ENCODE measurements around the gene KLHL17. TPM values are rescaled to one million over a fixed set of nuclear protein-coding genes. Genes with fewer than 3 reads are reported as not detected.

KLHL17 gene
- total RNA-seq, 5 donors from 2014 or later (not counting 1 experiment from before 2014, with no cell fraction given), result 17.5 to 45.3 (median 37.1) TPM

DNA sequence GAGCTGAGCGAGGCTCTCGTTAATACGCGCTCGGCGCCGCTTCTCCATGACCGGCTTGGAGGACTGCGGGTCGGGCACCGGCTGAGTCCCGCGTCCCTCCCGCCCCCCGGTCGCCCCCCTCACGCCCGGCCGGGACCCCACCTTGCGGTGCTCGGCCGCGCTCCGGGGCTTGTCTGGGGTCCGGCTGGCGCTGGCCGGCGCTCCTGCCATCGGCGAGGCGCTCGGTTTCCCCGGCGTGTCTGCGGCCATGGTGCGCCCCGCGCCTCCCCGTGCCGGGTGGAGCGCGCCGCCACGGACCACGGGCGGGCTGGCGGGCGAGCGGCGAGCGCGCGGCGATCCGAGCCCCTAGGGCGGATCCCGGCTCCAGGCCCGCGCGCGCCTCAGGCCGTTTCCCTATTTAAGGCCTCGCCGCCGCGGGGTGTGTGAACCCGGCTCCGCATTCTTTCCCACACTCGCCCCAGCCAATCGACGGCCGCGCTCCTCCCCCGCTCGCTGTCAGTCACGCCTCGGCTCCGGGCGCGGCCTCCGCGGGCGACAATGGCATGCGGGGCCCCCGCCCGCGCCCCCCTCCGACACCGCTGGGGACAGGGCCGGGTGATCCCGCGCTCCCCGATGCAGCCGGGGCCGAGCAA, 39.5 kb downstream of the KLHL17 start, which contains the start of gene HES4:
Gene HES4, minus strand, starts transcription at position 373 of the 632 bp plus-strand sequence. Its CDS starts 124 bp downstream, at position 249.
- Histone ChIP-seq H3K4me1 (ENCODE audit: control insufficient read depth in 1 of 2, extremely low read depth in 1 of 2, insufficient read depth in 2 of 2, low read length in 2 of 2) (peaks cover 9 to 60% of the 10 kb centered on the region in 2 experiments), H3K9me3 (no peaks in the 10 kb centered on the region), H3K27me3 (replicated peaks in 1 of 2; ENCODE audit: control insufficient read depth in 2 of 2, extremely low read depth in 1 of 2, insufficient read depth in 2 of 2, low read length in 1 of 2) (peaks cover 2 to 87% of the 10 kb centered on the region in 2 experiments), H3K27ac (ENCODE audit: low read length) (no peak within 1 kb of the TSS), H3K36me3 (ENCODE audit: control insufficient read depth in 2 of 2, extremely low read depth in 1 of 2, insufficient read depth in 1 of 2, low read length in 1 of 2) (no peaks in the 10 kb centered on the region), H3K4me3 (ENCODE audit: control insufficient read depth in 1 of 2, extremely low read depth in 1 of 2, low read length in 1 of 2) (peak within 1 kb of the TSS; percentile 46 to 62)
- H3K36me3 Mint-ChIP-seq, result no peaks in the 10 kb centered on the region
- peaks cover 2 to 36% of the 10 kb centered on the region in 2 donors for H3K27me3 Mint-ChIP-seq
- peak; percentile 47 to 67 (median 58) for ATAC-seq (replicated peaks in 1 of 4)
- ChIA-PET CTCF (no interaction called here), POLR2A (no interaction called here)
- under 1% methylated on average over 94 of the region's 95 CpGs for WGBS (ENCODE audit: insufficient coverage)
- H3K9me3 Mint-ChIP-seq, result no peaks in the 10 kb centered on the region
- peak in 29 of 35 experiments; percentile 41 to 77 (median 54) for DNase-seq
- H3K4me1 Mint-ChIP-seq, result peaks cover 11 to 21% (median 17%) of the 10 kb centered on the region in 3 donors
- H3K27ac Mint-ChIP-seq, result no peak within 1 kb of the TSS
- peak within 1 kb of the TSS; percentile 58 to 79 (median 72) for H3K4me3 Mint-ChIP-seq

DNA sequence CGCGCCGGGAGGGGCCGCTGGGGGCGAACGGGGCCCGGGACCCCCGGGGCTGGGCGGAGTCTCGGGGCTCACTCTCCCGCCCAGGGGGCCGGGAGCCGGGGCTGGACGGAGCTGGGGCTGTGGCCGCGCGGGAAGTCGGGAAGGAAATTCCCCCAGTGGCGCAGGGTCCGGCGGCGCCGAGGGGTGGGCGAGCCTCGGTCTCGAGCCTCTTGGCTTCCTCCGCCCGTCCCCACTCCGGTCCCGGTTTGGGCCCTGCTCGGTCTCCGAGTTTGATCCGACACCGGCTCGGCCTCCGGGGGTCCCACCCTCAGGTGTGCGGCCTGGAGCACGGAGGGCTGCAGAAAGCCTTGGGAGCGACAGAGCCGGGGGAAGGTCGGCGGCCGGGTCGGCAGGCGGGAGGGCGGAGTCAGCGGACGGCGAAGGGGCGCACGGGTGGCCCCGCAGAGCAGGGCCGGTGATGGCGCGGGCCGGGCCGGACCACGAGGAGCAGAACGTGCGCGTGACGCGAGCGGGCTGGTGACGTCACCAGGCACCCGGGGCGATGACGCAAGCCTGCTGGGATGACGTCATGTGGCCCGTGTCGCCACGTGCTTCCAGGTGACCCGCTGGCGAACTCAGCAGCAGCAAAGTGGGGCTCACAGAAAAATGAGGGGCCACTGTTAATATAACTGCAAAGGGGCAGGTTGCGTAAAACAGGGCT, 40.1 kb downstream of the KLHL17 start:
- Histone ChIP-seq H3K27ac (ENCODE audit: low read length) (no peak overlapping the region), H3K27me3 (replicated peaks in 1 of 2; ENCODE audit: control insufficient read depth in 2 of 2, extremely low read depth in 1 of 2, insufficient read depth in 2 of 2, low read length in 1 of 2) (peaks cover 2 to 87% of the 10 kb centered on the region in 2 experiments), H3K4me3 (ENCODE audit: control insufficient read depth in 1 of 2, extremely low read depth in 1 of 2, low read length in 1 of 2) (peak overlapping the region; percentile 46 to 62), H3K9me3 (no peaks in the 10 kb centered on the region), H3K36me3 (ENCODE audit: control insufficient read depth in 2 of 2, extremely low read depth in 1 of 2, insufficient read depth in 1 of 2, low read length in 1 of 2) (no peaks in the 10 kb centered on the region), H3K4me1 (ENCODE audit: control insufficient read depth in 1 of 2, extremely low read depth in 1 of 2, insufficient read depth in 2 of 2, low read length in 2 of 2) (peaks cover 9 to 66% of the 10 kb centered on the region in 2 experiments)
- Mint-ChIP-seq H3K9me3 (no peaks in the 10 kb centered on the region), H3K27ac (no peak overlapping the region), H3K4me1 (peaks cover 16 to 27% (median 20%) of the 10 kb centered on the region in 3 donors), H3K27me3 (peaks cover 7 to 36% of the 10 kb centered on the region in 2 donors), H3K4me3 (peak overlapping the region; percentile 58 to 79 (median 72)), H3K36me3 (no peaks in the 10 kb centered on the region)
- 1% methylated on average over 74 of the region's 75 CpGs for WGBS (ENCODE audit: insufficient coverage)
- ATAC-seq (replicated peaks in 1 of 4) (peak in 3 of 4 experiments; percentile 8 to 61 (median 8)), DNase-seq (peak in 32 of 35 experiments; percentile 57 to 89 (median 74))
- POLR2A ChIA-PET, result no interaction called here
- CTCF ChIA-PET, result no interaction called here

DNA sequence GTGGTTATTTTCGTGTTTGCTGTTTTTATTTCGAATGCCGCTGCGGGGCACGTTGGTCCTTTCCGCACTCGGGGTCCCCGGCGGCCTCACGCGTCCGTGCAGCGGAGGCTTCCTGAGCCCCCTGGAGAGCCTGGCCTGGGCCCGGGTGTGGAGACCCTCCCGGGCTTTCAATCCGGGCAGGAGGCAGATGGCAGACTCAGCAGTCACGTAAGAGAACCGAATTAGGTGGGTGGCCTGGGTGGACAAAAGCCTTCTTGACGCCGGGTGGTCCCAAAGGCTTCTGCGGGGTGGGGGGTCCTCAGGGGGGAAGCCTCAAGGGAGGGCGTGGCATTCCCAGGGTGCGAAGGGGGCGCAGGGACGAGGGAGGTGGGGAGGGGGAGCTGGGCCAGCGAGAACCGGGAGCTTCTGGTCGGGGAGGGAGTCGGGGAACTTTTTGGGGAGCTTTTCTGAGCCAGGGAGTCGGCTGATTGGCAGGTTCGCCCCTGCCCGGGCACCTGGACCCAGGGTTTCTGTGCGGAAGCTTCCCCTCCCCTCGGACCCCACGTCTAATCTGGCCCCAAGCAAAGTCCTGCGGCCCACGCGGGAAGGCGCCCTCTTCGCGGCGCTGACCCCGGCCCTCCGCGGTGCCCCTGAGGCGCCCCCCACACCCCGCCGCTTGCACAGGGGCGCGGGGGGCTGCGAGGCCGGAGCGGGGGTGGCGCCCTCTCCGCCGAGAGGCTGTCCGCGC, 40.8 kb downstream of the KLHL17 start:
- ChIA-PET POLR2A (no interaction called here), CTCF (no interaction called here)
- H3K9me3 Mint-ChIP-seq, result no peaks in the 10 kb centered on the region
- peak overlapping the region; percentile 58 to 79 (median 72) for H3K4me3 Mint-ChIP-seq
- peak in 1 of 4 experiments; percentile 4 for ATAC-seq (replicated peaks in 1 of 4)
- no peak overlapping the region for H3K27ac Mint-ChIP-seq
- Histone ChIP-seq H3K27me3 (replicated peaks in 1 of 2; ENCODE audit: control insufficient read depth in 2 of 2, extremely low read depth in 1 of 2, insufficient read depth in 2 of 2, low read length in 1 of 2) (peaks cover 2 to 87% of the 10 kb centered on the region in 2 experiments), H3K4me1 (ENCODE audit: control insufficient read depth in 1 of 2, extremely low read depth in 1 of 2, insufficient read depth in 2 of 2, low read length in 2 of 2) (peaks cover 9 to 62% of the 10 kb centered on the region in 2 experiments), H3K4me3 (ENCODE audit: control insufficient read depth in 1 of 2, extremely low read depth in 1 of 2, low read length in 1 of 2) (peak overlapping the region; percentile 11 to 62), H3K27ac (ENCODE audit: low read length) (no peak overlapping the region), H3K9me3 (no peaks in the 10 kb centered on the region), H3K36me3 (ENCODE audit: control insufficient read depth in 2 of 2, extremely low read depth in 1 of 2, insufficient read depth in 1 of 2, low read length in 1 of 2) (no peaks in the 10 kb centered on the region)
- WGBS (ENCODE audit: insufficient coverage), result 3% methylated on average over 53 of the region's 58 CpGs
- peaks cover 7 to 36% of the 10 kb centered on the region in 2 donors for H3K27me3 Mint-ChIP-seq
- DNase-seq, result peak in 2 of 35 experiments; percentile 4 to 24
- H3K4me1 Mint-ChIP-seq, result peaks cover 14 to 22% (median 18%) of the 10 kb centered on the region in 3 donors
- H3K36me3 Mint-ChIP-seq, result no peaks in the 10 kb centered on the region

DNA sequence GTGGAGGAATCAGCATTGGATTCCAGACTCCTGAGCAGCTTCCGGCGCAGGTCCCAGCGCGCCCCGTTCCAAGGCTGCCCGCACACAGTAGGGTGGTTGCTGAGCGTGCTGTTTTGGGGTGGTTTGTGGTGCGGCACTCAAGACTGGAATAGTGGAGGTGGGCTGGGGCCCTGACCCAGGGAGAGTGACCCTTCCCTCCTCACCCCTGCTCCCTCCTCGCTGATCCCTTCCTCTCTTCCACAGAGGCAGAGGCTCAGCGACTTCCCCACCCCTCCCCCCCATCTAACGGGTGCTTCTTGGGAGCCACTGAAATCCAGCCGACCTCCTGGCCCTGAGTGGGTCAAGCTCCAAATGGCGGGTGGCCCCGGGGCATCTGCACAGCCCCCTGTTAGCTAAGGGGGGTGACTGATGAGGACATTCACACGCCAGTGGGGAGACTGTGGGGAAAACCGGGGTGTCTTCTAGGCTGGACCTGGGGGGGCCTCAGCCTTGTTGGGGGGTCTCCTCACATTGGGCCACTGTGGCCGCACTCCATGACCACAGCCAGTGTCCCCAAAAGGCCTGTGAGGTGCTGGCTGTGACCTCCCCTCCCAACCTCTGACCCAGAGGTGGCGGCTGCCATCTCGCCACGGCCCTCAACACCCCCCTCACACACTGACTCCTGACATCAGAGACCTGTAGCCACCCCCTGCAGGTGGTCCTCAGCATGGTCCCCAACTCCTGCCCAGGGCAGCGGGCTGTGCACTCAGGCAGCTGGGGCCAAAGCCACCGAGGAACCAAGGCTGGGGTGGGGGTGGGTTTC, 43.4 kb downstream of the KLHL17 start:
- no peaks in the 10 kb centered on the region for H3K9me3 ChIP-seq
- H3K27me3 Mint-ChIP-seq, result peaks cover 7 to 39% of the 10 kb centered on the region in 2 donors
- H3K36me3 Mint-ChIP-seq, result no peaks in the 10 kb centered on the region
- no peak overlapping the region for H3K27ac ChIP-seq (ENCODE audit: low read length)
- no peak overlapping the region for H3K27ac Mint-ChIP-seq
- no peak overlapping the region for H3K4me3 Mint-ChIP-seq
- peaks cover 9 to 44% of the 10 kb centered on the region in 2 experiments for H3K4me1 ChIP-seq (ENCODE audit: control insufficient read depth in 1 of 2, extremely low read depth in 1 of 2, insufficient read depth in 2 of 2, low read length in 2 of 2)
- ChIA-PET CTCF (interaction anchor here (0.5 to 0.6 kb wide), 3 partner anchors 9 to 773 kb away, joined by 5 to 6 read pairs (median 5); no protein-coding TSS in a partner anchor), POLR2A (no interaction called here)
- ATAC-seq (replicated peaks in 1 of 4) (no peak), DNase-seq (no peak)
- H3K27me3 ChIP-seq (replicated peaks in 1 of 2; ENCODE audit: control insufficient read depth in 2 of 2, extremely low read depth in 1 of 2, insufficient read depth in 2 of 2, low read length in 1 of 2), result peaks cover 2 to 73% of the 10 kb centered on the region in 2 experiments
- WGBS (ENCODE audit: insufficient coverage), result 89% methylated on average over 3 of the region's 22 CpGs
- peaks cover 12 to 17% (median 15%) of the 10 kb centered on the region in 3 donors for H3K4me1 Mint-ChIP-seq
- H3K4me3 ChIP-seq (ENCODE audit: control insufficient read depth in 1 of 2, extremely low read depth in 1 of 2, low read length in 1 of 2), result no peak overlapping the region
- H3K36me3 ChIP-seq (ENCODE audit: control insufficient read depth in 2 of 2, extremely low read depth in 1 of 2, insufficient read depth in 1 of 2, low read length in 1 of 2), result no peaks in the 10 kb centered on the region
- H3K9me3 Mint-ChIP-seq, result no peaks in the 10 kb centered on the region

DNA sequence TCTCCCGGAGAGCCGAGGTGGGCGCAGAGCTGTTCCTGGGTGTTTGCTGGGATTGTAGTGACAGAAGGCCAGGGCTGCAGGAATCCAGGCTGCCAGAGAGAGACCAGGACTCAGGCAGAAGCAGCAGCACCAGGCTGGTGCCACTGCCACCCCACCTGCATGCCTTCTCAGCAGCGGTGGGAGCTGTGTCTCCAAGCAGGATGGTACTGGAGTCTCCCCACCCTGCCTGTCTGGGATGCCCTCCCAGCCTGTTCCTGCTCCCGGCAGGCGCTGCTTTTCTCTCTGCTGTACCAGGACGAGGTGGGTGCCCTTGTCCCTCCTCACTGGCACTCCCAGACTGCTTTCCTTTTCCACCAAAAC, 44.0 kb downstream of the KLHL17 start:
- Mint-ChIP-seq H3K27me3 (peaks cover 7 to 39% of the 10 kb centered on the region in 2 donors), H3K4me3 (no peak overlapping the region), H3K9me3 (no peaks in the 10 kb centered on the region), H3K4me1 (peaks cover 12 to 19% (median 17%) of the 10 kb centered on the region in 3 donors), H3K36me3 (no peaks in the 10 kb centered on the region), H3K27ac (no peak overlapping the region)
- ChIA-PET CTCF (no interaction called here), POLR2A (no interaction called here)
- ATAC-seq (replicated peaks in 1 of 4), result no peak
- no peak overlapping the region for H3K27ac ChIP-seq (ENCODE audit: low read length)
- H3K27me3 ChIP-seq (replicated peaks in 1 of 2; ENCODE audit: control insufficient read depth in 2 of 2, extremely low read depth in 1 of 2, insufficient read depth in 2 of 2, low read length in 1 of 2), result peaks cover 2 to 71% of the 10 kb centered on the region in 2 experiments
- H3K4me3 ChIP-seq (ENCODE audit: control insufficient read depth in 1 of 2, extremely low read depth in 1 of 2, low read length in 1 of 2), result no peak overlapping the region
- 44% methylated on average over 6 of the region's 7 CpGs for WGBS (ENCODE audit: insufficient coverage)
- H3K4me1 ChIP-seq (ENCODE audit: control insufficient read depth in 1 of 2, extremely low read depth in 1 of 2, insufficient read depth in 2 of 2, low read length in 2 of 2), result peaks cover 9 to 40% of the 10 kb centered on the region in 2 experiments
- DNase-seq, result no peak
- H3K9me3 ChIP-seq, result no peaks in the 10 kb centered on the region
- no peaks in the 10 kb centered on the region for H3K36me3 ChIP-seq (ENCODE audit: control insufficient read depth in 2 of 2, extremely low read depth in 1 of 2, insufficient read depth in 1 of 2, low read length in 1 of 2)

All from T-cell (primary cell).